ENCODE measurements around the gene PLXDC2.

PLXDC2 gene

DNA sequence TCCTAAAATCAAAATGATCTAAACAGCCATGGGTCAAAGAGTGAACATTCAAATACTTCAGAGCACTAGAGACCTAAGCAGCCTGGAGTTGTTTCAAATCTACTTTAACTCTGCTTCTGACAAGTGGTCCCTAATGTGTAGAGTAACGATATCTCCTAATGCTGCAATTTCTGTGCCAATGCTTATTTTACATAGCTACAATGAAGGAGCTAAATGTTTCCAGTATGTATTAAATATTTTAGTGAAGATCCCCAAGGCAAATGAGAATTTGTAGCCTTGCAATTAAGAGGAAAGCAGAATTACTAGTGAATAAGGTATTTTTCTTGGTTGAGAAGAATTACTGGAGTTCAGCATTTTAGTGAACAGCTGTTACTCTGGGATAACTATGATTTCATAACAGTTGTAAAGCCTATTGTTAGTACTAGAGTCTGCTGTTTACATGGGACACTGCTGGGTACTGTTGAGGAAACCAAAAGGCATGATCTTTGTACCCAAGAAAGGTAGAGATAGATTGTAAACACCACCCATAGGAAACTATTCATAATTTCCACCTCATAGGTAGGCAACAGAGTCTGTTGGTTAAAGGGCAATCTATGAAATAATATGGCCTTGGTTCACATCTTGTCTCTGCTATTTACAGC is 271.9 kb downstream of the PLXDC2 start:
- in situ Hi-C loops (cut with MboI; ENCODE audit: low sequenced_read_pairs, unreplicated experiment) = no loop called here
- DNase-seq (ENCODE audit: low spot score) = no peak
- TF ChIP-seq, protein P1, sequence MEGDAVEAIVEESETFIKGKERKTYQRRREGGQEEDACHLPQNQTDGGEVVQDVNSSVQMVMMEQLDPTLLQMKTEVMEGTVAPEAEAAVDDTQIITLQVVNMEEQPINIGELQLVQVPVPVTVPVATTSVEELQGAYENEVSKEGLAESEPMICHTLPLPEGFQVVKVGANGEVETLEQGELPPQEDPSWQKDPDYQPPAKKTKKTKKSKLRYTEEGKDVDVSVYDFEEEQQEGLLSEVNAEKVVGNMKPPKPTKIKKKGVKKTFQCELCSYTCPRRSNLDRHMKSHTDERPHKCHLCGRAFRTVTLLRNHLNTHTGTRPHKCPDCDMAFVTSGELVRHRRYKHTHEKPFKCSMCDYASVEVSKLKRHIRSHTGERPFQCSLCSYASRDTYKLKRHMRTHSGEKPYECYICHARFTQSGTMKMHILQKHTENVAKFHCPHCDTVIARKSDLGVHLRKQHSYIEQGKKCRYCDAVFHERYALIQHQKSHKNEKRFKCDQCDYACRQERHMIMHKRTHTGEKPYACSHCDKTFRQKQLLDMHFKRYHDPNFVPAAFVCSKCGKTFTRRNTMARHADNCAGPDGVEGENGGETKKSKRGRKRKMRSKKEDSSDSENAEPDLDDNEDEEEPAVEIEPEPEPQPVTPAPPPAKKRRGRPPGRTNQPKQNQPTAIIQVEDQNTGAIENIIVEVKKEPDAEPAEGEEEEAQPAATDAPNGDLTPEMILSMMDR (IDR thresholded peaks at IDR 0.05; ENCODE audit: borderline replicate concordance, control extremely low read depth, extremely low read depth, insufficient read depth, missing control alignments) = no peak

DNA sequence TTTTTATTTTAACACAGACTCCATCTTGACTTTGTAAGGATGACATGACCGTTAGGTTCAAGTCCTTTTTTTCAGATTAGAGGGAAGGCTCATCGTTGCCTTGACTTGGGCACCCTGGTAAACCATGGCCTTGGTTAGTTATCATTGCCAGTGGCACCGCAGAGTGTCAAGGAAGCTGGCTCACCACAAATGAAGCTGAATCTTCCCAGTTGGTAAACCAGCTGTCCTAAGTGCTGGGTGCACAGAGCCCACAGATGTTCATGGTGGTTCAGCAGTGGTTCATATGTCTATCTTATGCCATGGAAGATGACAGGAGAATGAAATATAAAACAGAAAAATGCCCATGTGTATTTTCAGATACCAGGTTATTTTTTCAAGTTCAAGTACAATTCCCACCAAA is 273.6 kb downstream of the PLXDC2 start:
- TF ChIP-seq, protein P1 (IDR thresholded peaks at IDR 0.05; ENCODE audit: borderline replicate concordance, control extremely low read depth, extremely low read depth, insufficient read depth, missing control alignments) = no peak
- no peak for DNase-seq (ENCODE audit: low spot score)
- in situ Hi-C loops (cut with MboI; ENCODE audit: low sequenced_read_pairs, unreplicated experiment) = no loop called here

DNA sequence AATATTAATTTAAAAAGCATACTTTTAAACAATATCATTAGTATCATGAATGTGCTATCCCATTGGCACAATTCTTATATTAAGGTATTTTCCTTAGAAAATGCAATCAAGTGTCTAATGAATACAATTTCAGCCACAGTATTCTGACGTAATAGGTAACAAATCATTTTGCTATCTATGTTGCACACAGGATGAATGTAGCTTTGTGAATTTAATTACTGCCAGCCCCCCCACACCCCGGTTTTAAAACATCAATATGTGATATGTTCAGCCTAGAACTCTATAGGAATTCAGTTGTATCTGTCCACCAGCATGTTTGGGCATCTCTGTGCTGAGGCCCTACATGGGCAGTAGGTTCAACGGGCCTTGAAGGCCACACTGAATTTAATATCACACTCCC is 274.6 kb downstream of the PLXDC2 start:
- in situ Hi-C loops (cut with MboI; ENCODE audit: low sequenced_read_pairs, unreplicated experiment) = no loop called here
- TF ChIP-seq, protein P1 (IDR thresholded peaks at IDR 0.05; ENCODE audit: borderline replicate concordance, control extremely low read depth, extremely low read depth, insufficient read depth, missing control alignments) = no peak
- no peak for DNase-seq (ENCODE audit: low spot score)

DNA sequence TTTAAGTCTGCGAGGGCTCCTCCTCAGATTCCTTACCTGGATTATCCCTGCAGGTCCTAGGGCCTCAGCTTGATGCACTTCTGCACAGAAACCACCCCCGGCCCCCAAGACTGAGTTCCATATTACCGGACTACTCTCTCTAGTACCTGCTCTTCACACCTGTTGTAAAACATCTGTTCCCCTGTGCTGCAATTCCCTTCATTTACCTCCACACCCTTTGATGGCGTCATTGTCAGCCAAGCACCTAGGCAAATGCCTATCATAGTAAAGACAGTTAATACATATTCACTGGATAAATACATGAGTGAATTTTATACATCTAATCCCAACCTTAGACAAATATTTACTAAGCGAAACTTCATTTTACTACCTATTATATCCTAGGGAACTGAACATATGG is 275.5 kb downstream of the PLXDC2 start:
- DNase-seq (ENCODE audit: low spot score) = no peak
- TF ChIP-seq, protein P1 (IDR thresholded peaks at IDR 0.05; ENCODE audit: borderline replicate concordance, control extremely low read depth, extremely low read depth, insufficient read depth, missing control alignments) = no peak
- in situ Hi-C loops (cut with MboI; ENCODE audit: low sequenced_read_pairs, unreplicated experiment) = no loop called here

DNA sequence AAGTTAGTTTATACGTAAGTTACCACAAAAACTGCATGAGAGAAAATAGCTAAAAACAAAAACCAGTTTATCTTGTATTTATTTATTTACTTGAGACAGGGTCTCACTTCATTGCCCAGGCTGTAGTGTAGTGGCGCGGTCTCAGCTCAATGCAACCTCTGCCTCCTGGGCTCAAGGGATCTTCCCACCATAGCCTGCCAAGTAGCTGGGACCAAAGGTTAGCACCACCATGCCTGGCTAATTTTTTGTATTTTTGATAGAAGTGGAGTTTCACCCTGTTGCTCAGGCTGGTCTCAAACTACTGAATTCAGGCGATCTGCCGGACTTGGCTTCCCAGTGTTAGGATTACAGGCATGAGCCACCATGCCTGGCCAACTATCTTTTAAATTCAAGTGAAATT is 277.4 kb downstream of the PLXDC2 start:
- DNase-seq (ENCODE audit: low spot score) = no peak
- TF ChIP-seq, protein P1 (IDR thresholded peaks at IDR 0.05; ENCODE audit: borderline replicate concordance, control extremely low read depth, extremely low read depth, insufficient read depth, missing control alignments) = no peak
- in situ Hi-C loops (cut with MboI; ENCODE audit: low sequenced_read_pairs, unreplicated experiment) = no loop called here

DNA sequence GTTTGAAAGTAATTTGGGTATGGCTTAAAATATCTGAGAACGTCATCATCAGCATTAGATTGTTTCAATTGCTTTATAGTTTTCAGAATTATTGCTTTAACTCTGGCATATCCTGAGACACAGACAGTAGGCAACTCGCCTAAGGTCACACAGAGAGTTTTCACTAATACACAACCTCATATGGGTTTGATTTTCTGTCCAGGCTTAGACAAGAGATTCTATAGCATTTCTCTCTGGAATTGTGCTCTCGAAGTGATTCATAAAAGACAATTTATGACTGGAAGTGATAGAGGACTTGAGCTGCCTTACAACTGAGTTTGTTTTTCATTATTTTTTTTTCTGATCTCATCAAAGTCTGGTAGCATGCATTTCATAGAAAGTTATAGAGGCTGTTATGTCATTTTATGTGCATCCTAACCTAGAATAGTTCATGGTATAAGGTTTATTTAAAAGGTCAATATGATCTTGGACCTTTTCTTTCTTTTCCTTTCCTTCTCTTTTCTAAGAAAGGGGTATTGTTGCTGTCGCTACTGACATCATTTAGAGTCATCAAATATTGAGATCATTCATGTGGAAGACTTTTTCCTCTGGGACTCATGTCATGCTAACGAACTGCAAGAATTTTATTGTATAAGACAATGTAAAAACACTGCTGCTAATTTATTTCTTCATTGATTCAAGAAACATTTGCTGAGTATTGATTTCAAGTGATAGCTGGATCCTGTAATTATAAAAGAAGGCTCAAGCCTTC is 278.2 kb downstream of the PLXDC2 start:
- TF ChIP-seq, protein P1 (IDR thresholded peaks at IDR 0.05; ENCODE audit: borderline replicate concordance, control extremely low read depth, extremely low read depth, insufficient read depth, missing control alignments) = no peak
- no peak for DNase-seq (ENCODE audit: low spot score)
- in situ Hi-C loops (cut with MboI; ENCODE audit: low sequenced_read_pairs, unreplicated experiment) = no loop called here
